ENCODE measurements around the gene ZNF691. TPM values are rescaled to one million over a fixed set of nuclear protein-coding genes. Genes with fewer than 3 reads are reported as not detected.
"Not testable (repeated sequence)": the region's sequence is repeated elsewhere in the genome, so short reads cannot be mapped to it uniquely, and the experiment has no call there.

The ZNF691 gene
- total and polyA plus RNA-seq, 8 donors: 9.9 to 22.2 (median 17.8) TPM

DNA sequence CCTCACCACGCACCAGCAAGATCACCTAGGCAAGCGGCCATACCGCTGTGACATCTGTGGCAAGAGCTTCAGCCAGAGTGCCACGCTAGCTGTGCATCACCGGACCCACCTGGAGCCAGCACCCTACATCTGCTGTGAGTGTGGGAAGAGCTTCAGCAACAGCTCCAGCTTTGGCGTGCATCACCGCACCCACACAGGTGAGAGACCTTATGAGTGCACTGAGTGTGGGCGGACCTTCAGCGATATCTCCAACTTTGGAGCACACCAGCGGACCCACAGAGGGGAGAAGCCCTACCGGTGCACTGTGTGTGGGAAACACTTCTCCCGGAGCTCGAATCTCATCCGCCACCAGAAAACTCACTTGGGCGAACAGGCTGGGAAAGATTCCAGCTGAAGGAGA is 5.0 kb downstream of the ZNF691 start:
- H3K4me1 ChIP-seq: peaks cover 11 to 12% of the 10 kb centered on the region in 2 donors
- no peak overlapping the region for H3K4me3 ChIP-seq
- TF ChIP-seq, protein P1, sequence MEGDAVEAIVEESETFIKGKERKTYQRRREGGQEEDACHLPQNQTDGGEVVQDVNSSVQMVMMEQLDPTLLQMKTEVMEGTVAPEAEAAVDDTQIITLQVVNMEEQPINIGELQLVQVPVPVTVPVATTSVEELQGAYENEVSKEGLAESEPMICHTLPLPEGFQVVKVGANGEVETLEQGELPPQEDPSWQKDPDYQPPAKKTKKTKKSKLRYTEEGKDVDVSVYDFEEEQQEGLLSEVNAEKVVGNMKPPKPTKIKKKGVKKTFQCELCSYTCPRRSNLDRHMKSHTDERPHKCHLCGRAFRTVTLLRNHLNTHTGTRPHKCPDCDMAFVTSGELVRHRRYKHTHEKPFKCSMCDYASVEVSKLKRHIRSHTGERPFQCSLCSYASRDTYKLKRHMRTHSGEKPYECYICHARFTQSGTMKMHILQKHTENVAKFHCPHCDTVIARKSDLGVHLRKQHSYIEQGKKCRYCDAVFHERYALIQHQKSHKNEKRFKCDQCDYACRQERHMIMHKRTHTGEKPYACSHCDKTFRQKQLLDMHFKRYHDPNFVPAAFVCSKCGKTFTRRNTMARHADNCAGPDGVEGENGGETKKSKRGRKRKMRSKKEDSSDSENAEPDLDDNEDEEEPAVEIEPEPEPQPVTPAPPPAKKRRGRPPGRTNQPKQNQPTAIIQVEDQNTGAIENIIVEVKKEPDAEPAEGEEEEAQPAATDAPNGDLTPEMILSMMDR (IDR thresholded peaks at IDR 0.05): no peak
- DNase-seq: no peak
- H3K27ac ChIP-seq: no peak overlapping the region
- peaks cover 0 to 23% of the 10 kb centered on the region in 2 donors for H3K36me3 ChIP-seq
- H3K9me3 ChIP-seq: peaks cover 0 to under 1% of the 10 kb centered on the region in 2 donors
- intact Hi-C loops (cut with DNase I): no loop called here
- ATAC-seq: no peak
- H3K27me3 ChIP-seq: no peaks in the 10 kb centered on the region

GRCh38 chr1:42851960-42852607 is 5.7 kb downstream of the ZNF691 start:
- TF ChIP-seq, protein P1 (IDR thresholded peaks at IDR 0.05): no peak
- intact Hi-C loops (cut with DNase I): no loop called here
- H3K27me3 ChIP-seq: no peaks in the 10 kb centered on the region
- no peak overlapping the region for H3K4me3 ChIP-seq
- ATAC-seq (no peak), DNase-seq (no peak)
- H3K4me1 ChIP-seq: peaks cover 8 to 11% of the 10 kb centered on the region in 2 donors
- peaks cover 0 to 3% of the 10 kb centered on the region in 2 donors for H3K9me3 ChIP-seq
- H3K36me3 ChIP-seq: peaks cover 0 to 23% of the 10 kb centered on the region in 2 donors
- no peak overlapping the region for H3K27ac ChIP-seq

DNA sequence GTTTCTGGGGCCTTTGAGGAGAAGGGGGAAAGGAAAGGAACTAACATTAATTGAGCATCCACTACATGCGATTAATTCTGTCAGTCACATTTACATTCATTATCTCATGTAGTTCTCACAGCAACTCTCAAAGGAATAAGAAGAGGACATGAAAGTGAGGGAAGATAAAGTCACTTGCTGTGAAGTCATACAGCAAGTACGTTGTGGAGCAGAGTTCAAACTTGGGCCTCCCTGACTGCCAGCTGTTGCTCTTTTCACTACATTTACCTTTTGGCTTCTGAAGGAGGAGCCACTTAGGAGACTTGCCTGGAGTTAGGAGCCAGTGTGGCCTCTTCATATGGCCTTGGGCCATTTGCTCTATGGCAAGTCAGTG is 6.2 kb downstream of the ZNF691 start:
- peaks cover 0 to 3% of the 10 kb centered on the region in 2 donors for H3K9me3 ChIP-seq
- H3K4me3 ChIP-seq: no peak overlapping the region
- TF ChIP-seq, protein P1 (IDR thresholded peaks at IDR 0.05): no peak
- peaks cover 3 to 6% of the 10 kb centered on the region in 2 donors for H3K4me1 ChIP-seq
- no peak overlapping the region for H3K27ac ChIP-seq
- intact Hi-C loops (cut with DNase I): no loop called here
- no peaks in the 10 kb centered on the region for H3K27me3 ChIP-seq
- ATAC-seq: no peak
- H3K36me3 ChIP-seq: peaks cover 0 to 23% of the 10 kb centered on the region in 2 donors
- no peak for DNase-seq

DNA sequence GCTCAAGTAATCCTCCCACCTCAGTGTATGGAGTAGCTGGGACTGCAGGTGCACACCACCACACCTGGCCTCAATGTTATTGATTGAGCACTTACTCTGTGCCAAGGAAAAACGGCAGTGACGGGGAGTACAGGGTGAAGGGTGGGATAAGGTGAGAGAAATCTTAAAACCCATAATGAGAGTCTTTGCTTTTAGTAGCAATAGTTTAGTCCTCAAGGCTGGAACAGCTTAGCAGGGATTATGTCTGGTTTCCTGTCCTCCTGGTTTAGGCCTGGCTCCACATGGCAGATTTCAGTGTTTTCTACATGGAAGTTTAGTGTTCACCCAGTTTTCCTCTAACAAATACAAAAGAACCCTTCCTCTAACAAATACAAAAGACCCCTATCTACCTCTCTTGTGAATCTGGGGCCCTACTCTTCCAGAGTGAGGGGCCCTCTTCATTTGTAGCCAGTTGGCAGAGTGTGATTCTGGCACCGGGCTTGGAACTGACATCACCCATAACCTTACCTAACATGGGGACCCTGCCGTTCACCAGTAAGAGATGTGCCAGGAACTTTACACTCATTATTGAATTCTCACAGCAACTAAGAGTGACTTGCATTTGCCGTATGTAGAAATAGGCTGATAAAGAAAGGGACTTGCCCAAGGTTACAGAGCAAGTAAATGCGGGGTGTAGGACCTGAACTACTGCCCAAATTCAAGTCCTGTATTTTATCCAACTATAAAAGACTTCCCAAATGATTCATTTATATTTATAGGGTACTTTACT is 6.9 kb downstream of the ZNF691 start:
- H3K27me3 ChIP-seq: no peaks in the 10 kb centered on the region
- no peak overlapping the region for H3K4me3 ChIP-seq
- H3K9me3 ChIP-seq: peaks cover 0 to 3% of the 10 kb centered on the region in 2 donors
- H3K36me3 ChIP-seq: peaks cover 0 to 23% of the 10 kb centered on the region in 2 donors
- DNase-seq (no peak), ATAC-seq (no peak)
- H3K27ac ChIP-seq: no peak overlapping the region
- TF ChIP-seq, protein P1 (IDR thresholded peaks at IDR 0.05): no peak
- intact Hi-C loops (cut with DNase I): no loop called here
- no peaks in the 10 kb centered on the region for H3K4me1 ChIP-seq

DNA sequence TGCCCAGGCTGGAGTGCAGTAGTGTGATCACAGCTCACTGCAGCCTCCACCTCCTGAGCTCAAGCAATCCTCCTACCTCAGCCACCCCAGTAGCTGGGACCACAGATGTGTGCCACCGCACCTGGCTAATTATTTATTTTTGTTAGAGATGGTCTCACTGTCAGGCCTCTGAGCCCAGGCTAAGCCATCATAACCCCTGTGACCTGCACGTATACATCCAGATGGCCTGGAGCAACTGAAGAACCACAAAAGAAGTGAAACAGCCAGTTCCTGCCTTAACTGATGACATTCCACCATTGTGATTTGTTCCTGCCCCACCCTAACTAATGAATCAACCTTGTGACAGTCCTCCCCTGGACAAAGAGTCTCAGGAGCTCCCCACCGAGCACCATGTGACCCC is 10.1 kb downstream of the ZNF691 start:
- H3K4me3 ChIP-seq; H3K27ac ChIP-seq; H3K27me3 ChIP-seq; H3K4me1 ChIP-seq; DNase-seq; intact Hi-C loops (cut with DNase I); H3K36me3 ChIP-seq; ATAC-seq; H3K9me3 ChIP-seq: not testable (repeated sequence)

DNA sequence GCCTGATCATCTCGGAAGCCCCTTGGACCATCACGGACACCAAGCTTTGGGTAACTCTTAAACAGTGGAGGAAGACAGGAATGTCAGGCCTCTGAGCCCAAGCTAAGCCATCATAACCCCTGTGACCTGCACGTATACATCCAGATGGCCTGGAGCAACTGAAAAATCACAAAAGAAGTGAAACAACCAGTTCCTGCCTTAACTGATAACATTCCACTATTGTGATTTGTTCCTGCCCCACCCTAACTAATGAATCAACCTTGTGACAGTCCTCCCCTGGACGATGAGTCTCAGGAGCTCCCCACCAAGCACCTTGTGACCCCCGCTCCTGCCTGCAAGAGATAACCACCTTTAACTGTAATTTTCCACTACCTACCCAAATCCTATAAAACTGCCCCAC is 13.0 kb downstream of the ZNF691 start:
- ATAC-seq; H3K36me3 ChIP-seq; H3K27me3 ChIP-seq; H3K4me1 ChIP-seq; DNase-seq; H3K4me3 ChIP-seq; H3K9me3 ChIP-seq; intact Hi-C loops (cut with DNase I); H3K27ac ChIP-seq: not testable (repeated sequence)

Data from left lung (tissue), 10 donors.